Stimulated activated CD8-positive, alpha-beta memory T cell treated with anti-CD3 and anti-CD28 coated beads, Interleukin-12 subunit alpha, Interleukin-12 subunit beta, amount 100 ng/mL, for 24 hours (primary cell): ENCODE measurements around the gene SMIM3.
"Not testable (repeated sequence)": the region's sequence is repeated elsewhere in the genome, so short reads cannot be mapped to it uniquely, and the experiment has no call there.

Experiments used
- DNase-seq: peaks from one replicate; pipeline ENCODE4 v3.0.0-alpha.2; 2020; ENCODE audit errors: extremely low read depth

Gene SMIM3

DNA sequence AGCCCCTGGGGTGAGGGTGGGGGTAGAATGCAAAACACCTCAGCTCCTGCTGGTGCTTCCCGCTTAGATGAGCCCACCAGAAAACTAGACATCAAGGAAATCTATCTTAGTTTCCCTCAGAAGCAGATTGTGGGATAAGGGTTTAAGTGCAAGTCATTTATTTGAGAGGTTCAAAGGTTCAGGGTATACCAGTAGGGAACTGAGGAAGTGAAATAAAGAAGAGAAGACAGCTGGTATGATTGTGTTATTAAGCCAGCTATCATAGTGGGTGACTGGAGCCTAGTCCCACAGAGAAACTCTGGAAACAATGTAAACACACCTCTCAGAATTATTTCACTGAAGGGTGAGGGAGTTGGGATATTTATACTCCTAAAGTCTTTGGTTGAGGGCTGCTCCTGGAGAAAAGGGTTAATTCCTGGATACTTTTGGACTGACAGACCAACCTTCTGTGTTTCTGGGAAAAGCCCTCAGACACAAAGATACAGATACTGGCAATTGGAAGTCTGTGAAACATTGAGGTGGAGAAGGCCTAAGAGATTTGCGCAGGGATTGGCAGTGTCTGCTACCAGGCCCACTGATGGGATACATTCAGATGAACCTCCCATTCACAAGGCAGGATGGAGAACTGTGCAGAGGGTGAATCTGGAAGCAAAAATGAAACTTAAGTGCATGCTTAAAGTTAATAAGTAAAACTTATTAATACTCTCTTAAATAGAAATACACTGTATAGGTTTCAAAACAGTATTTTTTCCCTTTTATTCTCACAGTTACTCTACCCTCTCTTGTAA is 13.4 kb upstream of the SMIM3 start:
- no peak for DNase-seq

DNA sequence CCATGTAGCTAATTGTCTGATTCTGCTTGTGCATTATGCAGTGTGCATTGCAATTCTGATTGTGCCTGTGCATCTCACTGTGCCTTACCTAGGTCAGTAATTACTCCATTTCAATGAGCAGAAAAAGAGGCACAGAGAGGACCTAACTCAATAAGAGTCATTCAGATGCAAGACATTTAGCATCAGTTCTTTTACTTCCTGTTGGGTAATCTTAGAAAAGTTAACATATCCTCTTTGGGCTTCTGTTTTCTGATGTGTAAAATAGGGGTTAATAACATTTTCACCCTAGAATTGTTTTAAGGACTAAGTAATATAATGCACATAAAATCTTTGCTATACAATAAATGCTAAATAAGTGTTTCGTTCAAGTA is 12.8 kb upstream of the SMIM3 start:
- DNase-seq, result no peak

DNA sequence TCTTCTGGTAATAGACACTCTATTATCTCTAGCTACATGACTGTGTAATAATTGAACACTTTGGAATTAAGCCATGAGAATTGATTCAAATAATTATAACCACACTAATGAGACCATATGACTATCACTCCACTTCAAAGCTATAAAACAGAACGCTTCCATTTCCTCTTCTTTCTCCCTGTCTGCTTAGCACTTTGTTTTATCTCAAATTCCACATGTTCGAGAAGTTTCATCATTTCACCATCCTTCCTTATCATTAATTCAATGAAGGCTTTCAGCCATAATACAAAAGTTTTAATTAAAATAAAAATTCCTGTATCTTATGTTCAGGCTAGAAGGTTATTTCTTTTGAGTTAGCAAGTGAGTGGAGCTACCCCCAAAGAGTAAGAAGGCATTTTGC is 12.3 kb upstream of the SMIM3 start:
- DNase-seq, result no peak

DNA sequence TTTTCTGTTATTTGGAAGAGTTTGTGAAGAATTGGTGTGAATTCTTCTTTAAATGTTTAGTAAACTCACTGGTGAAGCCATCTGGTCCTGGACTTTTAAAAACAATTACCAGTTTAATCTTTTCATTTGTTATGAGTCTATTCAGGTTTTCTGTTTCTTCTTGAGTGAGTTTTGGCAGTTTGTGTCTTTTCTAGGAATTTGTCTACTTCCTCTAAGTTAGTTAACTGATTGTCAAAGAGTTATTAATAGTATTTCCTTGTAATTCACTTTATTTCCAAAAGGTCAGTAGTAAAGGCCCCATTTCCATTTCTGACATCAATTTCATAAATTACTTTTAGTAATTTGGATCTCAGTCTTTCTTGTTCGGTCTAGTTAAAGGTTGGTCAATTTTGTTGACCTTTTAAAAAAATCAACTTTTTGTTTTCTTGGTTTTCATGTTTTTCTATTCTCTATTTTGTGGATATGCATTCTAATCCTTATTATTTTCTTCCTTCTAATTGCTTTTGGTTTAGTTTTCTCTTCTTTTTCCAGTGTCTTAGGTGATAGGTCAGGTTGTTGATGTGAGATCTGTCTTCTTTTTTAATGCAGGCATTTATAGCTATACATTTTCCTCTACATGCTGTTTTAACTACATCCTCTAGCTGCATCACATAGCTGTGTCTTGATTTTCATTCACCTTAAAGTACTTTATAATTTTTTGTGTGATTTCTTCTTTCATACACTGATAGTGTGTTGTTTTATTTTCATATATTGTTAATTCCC is 7.3 kb upstream of the SMIM3 start:
- no peak for DNase-seq

DNA sequence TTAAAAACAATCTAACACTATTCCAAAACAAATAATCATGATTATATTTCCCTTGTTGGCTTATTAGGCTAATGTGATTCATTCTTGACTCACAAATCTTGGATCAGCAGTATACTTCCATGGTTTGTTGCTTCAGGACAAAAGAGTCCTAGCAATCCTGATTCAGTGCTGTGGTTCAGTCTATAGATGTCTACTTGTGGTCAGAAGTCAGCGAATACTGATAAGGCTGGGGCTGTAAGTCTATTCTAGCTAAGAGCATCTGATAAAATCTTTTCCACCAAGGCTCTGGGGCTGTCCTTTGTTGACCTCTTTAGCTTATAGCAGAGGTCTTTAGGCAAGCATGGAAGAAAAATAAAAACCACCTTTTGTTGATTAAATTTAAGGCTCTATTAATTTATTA is 4.4 kb upstream of the SMIM3 start:
- DNase-seq, result no peak

DNA sequence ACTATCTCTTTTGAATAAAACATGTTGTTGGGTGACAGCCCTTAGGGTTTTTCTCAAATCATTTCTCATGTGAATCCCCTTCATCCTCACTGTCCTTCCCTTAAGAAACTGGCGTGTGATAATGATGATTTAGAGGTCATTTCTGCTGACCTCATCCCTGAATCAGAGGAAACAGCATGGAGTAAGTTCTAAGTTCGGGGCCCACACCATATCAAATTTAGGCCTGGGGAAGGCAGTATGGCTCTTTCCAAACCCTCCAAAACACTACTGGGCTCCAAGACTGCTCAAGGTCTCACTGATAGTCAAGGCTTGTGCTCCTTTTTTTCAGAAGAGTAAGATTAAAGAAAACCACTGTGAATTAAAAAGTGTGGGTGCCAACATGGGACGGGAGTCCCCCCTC is 872 bp upstream of the SMIM3 start:
- no peak for DNase-seq

DNA sequence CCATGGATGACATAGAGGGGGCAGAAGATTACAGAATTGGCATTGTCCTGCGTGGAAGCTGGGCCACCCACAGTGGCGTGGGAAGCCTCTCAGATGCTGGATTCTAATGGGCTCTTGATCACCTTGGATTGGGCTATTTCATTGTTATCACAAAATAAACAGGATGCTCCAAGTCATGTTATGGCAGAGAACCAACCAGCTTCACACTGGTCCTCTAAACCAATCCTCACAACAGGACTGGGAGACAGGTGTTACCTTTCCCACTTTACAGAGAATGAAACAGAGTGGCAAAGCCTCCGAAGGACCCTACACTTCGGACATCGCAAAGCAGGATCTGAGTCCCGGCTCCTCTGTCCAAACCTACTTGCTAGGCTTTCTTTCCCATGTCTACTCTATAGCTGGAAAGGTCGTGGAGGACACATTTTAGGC is 455 bp upstream of the SMIM3 start:
- no peak for DNase-seq

DNA sequence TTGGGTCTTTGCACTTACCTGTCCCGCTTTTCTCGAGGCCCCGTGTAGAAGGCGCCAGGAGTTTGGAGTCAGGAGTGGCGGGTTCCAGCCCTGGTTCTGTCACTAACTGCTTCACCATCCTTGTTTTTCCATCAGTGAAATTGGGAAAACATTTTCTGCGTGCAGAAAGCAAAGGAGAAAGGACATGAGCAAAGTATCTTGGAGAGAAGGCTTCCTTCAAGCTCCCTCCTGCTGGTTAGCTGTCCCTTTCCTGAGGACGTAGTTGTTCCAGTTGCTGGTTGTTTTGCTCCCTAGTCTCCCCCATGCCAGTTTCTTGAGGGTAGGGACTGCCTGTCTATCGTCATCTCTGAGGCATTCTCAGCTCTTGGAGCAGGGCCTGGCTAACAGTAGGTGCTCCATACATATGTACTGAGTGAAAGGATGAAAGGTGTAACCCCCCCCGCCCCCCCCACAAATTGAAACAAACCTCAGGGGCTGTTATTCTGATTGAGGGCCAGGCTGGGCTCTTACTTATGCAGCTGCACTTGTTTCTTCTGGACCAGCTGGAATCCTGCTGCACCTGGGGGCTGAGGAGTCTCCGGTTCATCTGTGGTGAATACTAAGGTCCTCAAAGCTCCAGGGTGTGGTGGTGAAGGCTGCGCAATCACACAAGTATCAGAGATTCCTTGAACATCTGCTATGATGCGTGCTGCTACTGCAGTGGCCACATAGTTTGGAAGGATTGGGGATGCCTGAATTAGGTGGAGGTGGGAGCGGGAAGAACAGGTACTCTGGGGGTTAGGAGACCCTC is 1.0 kb downstream of the SMIM3 start:
- DNase-seq, result no peak

DNA sequence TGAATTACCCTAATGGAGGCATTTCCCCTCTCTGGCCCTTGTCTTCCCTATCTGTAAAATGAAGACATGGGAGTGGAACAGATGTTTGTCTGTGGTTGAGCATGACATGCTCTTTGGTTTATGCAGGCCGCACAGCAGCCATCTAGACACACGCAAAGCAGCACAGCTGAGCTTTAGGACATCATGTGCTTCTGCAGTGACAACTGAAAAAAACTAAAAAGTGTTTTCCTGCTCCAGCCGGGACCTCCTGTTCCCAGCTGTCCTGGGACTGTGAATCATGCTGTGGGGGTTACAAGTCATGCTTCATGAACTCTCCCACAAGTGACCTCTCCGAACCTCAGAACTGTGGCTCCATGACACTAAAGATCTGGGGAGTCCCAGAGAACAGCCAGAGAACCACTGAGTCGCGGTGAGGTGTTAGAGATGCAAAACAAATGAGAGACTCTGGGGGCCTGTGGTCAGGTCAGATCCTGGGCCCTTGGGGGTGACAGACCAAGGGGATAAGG is 1.7 kb downstream of the SMIM3 start:
- DNase-seq, result no peak

DNA sequence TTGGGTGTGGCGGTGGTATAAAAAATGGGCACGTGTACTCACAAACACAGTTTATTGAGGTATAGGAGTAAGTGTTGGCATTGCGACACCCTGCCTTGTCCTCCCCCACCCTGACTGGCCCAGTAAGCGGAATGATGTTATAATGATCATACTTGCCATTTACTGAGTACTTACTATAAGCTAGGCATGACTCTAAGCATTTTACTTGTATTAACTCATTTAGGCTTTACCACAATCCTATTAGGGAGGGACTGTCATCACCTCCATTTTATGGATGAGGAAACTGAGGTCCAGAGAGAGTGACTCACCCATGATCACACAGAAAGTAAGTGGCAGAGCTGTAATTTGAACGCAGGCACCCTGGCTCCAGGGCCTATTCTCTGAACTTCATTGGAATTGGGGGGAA is 2.3 kb downstream of the SMIM3 start:
- DNase-seq, result no peak

DNA sequence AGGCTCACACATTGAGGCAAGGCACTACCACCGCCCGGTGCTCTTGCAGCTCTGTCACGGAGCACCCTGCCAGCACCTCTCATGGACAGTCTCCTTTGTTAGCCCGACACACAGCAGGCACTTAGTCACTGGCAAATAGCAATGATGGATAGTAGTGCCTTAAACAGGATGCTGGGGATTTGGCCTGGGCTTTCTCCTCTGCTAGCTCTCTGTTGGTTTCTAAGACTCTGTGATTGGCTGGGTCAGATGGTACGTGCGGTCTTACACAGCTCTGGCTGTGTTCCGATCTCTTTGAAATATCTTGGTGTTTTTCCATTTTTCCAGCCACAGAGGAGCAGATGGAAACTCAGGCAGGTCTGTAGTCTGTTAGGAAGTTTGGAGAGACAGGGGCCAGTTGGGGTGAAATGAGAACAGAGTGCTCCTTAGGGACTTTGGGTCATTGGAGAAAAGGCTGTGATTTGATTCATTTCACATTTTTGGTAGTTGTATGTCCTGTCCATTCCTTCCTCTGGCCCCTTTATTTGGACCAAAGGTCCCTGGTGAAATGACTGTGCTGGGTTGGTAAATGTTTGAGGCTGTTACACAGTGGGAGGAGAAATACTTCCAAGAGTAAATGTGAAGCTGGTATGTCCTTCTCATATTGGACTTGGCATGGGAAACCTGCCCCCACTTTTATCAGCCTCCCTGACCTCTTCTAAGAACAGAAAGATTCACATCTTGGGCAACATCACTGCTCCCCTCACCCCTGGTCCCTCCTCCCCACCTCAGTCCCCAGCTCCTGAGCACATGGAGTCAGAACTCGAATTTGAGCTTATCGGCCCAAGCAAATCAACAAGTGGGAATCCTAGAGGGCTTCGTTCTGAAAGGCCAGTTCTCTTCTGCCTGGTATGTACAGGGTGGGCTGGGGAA is 3.4 kb downstream of the SMIM3 start:
- no peak for DNase-seq

DNA sequence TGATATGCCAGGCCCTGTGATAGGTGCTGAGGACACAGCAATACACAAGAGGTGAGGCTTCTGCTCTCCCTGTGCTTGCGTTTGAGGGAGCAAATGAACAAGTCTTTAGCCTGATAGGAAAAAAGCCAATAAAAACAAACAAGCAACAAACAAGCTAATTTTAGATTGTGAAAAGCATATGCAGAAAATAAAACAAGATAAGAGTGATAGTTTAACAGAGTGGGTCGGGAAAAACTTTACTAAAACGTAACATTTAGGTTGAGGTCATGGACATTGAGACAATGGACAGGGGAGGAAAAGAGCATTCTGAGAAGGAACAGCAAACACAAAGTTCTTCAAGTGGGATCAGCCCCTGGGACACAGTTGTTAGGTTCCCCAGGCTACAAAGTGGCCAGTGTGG is 4.3 kb downstream of the SMIM3 start:
- no peak for DNase-seq

DNA sequence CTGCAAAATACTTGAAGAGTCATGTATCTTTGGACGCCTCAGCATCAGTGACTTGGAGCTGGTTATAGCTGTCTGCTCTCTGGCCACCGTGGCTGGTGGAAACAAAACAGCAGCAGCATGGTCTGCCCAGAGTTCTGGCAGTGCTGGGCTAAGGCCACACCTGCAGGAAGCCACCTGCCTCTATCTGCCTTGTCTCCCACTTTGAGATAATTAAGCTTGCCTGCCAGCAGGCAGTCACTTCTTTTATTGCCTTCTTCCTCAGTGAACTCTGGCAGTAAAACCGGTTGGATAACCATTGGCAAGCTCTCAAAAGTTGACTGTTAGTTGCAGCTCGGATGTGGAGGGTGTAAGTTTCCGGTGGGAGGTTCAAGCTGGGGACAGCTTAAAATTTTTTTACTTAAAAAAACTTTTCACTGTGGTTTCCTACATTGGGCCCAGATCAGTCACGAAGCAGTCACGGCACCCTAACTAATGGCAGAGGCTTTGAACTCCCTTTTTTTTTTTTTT is 4.9 kb downstream of the SMIM3 start:
- DNase-seq, result no peak

DNA sequence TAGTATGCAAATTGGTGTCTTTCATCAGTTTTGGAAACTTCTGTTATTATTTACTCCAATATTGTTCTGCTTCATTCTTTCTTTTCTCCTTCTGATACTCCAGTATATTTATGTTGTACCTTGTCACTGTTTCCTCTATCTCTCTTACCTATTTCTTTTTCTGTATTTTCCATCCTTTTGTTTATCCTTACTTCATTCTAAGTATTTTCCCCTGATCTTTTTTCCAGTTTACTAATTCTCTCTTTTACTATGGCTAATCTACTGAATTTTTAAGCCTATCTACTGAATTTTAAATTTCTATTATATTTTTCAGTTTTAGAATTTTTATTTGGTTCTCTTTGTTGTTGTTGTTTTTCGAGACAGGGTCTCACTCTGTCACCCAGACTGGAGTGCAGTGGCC is 7.4 kb downstream of the SMIM3 start:
- no peak for DNase-seq

DNA sequence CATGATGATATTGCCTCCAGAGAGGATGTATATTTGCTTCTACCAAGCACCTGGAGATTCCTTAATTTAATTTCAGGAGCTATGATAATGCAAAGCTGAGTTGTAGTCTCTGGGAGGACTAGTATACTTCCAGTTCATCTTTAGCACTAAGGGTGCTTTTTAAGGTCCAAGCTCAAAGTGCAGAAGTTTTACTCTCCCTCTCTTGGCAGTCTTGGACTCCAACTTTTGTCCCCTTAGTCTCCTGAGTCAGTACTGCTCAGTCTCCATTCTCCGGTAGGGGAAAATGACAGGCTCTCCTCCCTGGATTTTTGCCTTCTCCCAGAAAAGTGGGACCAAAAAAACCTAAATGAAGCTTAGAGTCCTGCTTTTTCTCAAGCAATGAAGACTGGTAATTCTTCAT is 8.3 kb downstream of the SMIM3 start:
- DNase-seq, result no peak

DNA sequence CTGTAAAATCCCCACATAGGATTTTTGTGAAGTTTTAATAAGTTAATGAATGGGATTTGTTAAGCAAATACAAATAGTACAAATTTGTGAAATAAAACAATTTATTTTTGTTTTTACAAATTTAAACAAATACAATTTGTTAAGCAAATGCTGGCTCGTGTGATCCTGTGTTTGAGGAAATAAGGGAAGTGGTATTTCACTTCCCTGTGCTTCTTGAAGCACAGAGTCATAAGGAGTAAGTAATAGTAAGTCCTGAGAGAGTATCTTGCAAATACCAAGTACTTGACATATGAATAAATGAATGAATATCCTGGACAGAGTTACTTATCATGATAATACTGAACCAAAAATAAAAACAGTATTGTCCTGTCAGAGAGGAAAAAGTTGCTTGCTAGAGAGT is 9.1 kb downstream of the SMIM3 start:
- DNase-seq, result no peak

DNA sequence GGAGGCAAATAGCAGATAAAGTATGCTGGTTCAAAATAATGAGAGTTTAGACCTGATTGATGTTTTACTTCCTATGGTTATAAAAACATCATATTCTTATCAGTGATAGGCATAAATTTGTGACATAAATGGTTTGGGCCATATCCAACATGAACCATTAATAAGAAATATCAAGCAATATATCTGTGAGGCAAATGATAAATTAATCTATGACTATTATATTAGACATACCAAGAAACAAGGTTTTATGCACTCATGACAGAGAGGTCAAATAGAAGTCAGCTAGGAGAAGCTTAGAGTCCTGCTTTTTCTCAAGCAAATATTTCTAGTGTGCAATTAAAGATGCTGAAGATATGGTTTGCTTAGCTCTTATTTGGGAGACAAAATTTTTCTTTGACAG is 10.4 kb downstream of the SMIM3 start:
- no peak for DNase-seq

DNA sequence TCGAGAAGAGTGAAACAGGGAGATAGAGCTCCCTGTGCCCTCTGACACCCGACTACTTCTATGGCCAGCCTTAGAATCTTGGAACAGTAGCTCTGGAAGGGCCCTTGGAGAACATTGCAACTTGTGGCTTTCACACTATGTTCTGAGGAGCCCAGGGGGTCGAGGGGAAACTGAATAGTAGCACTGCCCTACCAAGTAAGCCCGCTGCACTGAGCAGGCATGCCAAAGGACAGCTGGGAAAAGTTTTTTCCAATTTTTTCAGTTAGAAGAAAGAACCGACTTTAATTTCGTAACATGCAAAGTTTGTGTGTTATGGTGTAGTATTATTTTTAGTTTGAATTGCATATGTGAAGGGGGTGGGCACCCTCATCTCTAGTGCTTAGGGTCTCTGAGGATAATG is 10.9 kb downstream of the SMIM3 start:
- no peak for DNase-seq

DNA sequence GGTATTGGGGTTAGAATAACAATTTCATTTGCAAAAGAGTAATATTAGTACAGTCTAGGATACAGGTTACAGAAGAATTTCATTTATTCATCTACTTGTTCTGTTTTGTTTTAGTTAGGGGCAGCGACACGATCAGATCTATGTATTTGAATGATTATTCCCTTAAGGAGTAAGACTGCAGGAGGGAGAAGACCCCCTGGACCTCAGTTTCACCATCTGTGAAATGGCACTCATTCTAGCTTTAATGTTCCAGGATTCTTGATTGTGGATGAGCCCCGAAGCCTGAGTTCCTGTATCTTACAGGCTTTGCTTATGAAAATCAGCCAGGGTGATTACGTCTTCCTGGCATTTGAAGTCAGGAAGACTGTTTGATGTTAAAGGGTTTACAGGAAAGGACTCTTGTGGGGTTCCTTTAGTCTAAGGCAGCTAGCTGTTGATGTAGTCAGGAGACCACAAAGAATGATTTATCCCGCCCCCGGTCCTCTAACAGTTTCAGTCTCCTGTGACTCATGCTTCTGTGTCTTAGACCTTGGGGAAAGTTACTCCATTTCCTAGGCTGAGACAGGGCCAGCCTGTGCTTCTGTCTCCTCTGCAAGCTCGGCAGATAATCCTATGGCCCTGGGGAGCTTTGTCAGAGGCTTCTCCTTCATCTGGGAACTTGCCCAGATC is 11.5 kb downstream of the SMIM3 start:
- no peak for DNase-seq

DNA sequence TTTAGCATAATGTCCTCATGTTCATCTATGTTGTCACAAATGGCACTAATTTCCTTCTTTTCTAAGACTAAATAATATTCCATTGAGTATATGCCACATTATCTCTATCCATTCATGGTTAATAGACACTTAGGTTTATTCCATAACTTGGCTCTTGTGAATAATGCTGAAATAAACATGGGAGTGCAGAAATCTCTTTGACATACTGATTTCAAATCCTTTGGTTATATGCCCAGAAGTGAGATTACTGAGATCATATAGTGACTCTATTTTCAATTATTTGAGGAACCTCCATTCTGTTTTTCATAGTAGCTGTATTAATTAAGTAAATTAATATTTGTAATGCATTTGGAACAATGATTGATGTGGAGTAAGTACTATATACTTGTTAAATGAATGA is 13.0 kb downstream of the SMIM3 start:
- DNase-seq, result no peak

DNA sequence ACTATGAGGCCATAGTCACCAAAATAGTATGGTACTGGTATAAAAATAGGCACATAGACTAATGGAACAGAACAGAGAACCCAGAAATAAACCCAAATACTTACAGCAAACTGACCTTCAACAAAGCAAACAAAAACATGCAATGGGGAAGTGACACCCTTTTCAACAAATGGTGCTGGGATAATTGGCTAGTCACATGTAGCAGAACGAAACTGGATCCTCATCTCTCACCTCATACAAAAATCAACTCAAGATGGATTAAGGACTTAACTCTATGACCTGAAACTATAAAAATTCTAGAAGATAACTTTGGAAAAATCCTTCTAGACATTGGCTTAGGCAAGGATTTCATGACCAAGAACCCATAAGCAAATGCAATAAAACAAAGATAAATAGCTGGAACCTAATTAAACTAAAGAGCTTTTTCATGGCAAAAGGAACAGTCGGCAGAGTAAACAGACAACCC is 14.9 kb downstream of the SMIM3 start:
- DNase-seq, result not testable (repeated sequence)
